OCI-LY3 (cell line): ENCODE results near the gene ACSF3.

ENCODE experiments used
- EZH2phosphoT487 ChIP-seq: fragments of 200-600 bp; shearing (Covaris generic); IDR thresholded peaks from 2 replicates; pipeline ENCODE4 v1.6.1; 2018; ENCODE audit warnings: antibody characterized with exemption, mixed run types, low read depth
- TF ChIP-seq, protein P1 (sequence below): fragments of 200-600, 300-600 bp; sonication (generic); IDR thresholded peaks from 2 replicates; pipeline ENCODE4 v1.5.1; 2014; ENCODE audit warnings: antibody characterized with exemption, low read length, low read depth

DNA sequence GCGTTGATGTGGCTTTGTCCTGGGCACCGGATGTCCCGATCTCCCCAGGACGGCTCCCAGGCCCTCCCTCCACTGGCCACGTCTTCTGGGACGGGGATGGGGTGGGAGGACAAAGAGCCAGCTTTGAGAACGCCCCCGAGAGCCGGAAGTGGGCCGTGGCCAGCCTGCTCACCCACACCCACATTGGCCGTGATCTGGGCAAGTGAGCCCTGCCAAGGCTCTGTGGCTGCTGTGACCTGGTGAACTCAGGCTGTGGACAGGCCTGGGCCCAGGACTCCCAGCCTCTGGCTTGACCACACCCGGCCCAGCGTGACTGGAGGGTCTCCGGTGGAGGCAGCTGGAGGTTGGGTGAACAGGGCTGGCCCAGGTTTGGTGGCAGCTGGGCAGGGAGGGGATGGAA lies 81.2 kb downstream of the ACSF3 start:
- TF ChIP-seq EZH2phosphoT487: no peak
- TF ChIP-seq, protein P1, sequence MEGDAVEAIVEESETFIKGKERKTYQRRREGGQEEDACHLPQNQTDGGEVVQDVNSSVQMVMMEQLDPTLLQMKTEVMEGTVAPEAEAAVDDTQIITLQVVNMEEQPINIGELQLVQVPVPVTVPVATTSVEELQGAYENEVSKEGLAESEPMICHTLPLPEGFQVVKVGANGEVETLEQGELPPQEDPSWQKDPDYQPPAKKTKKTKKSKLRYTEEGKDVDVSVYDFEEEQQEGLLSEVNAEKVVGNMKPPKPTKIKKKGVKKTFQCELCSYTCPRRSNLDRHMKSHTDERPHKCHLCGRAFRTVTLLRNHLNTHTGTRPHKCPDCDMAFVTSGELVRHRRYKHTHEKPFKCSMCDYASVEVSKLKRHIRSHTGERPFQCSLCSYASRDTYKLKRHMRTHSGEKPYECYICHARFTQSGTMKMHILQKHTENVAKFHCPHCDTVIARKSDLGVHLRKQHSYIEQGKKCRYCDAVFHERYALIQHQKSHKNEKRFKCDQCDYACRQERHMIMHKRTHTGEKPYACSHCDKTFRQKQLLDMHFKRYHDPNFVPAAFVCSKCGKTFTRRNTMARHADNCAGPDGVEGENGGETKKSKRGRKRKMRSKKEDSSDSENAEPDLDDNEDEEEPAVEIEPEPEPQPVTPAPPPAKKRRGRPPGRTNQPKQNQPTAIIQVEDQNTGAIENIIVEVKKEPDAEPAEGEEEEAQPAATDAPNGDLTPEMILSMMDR: no peak
